NCI-H446 treated with DMSO at 0.1 percent for 48 hours (cell line): Measurements from ENCODE around the gene CMTM1.
"Not testable (repeated sequence)": the region's sequence is repeated elsewhere in the genome, so short reads cannot be mapped to it uniquely, and the experiment has no call there.

Experiments
- DNase-seq: peaks from one replicate; lab custom pipeline; 2025; lab: John Stamatoyannopoulos, UW

The CMTM1 gene

DNA sequence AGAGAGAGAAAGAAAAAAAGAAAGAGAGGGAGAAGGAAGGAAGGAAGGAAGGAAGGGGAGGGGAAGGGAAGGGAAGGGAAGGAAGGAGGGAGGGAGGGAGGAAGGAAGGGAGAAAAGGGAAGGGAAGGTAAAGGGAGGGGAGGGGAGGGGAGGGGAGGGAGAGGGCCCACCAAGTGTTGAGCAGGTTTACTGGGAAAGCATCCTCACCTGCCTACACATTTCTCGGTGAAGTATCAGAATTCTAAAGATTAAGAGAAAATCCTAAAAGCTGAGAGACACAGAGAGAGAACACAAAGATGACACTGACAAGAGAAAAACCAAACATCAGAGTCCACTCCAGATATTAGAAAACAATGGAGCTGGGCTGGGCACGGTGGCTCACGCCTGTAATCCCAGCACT is 26.0 kb downstream of the CMTM1 start:
- DNase-seq = no peak

GRCh38 chr16:66592814-66593213 is 26.6 kb downstream of the CMTM1 start:
- no peak for DNase-seq

GRCh38 chr16:66594739-66595138 is 28.5 kb downstream of the CMTM1 start:
- DNase-seq = no peak

- not testable (repeated sequence) for DNase-seq
Measured at GRCh38 chr16:66596559-66596958, 30.3 kb downstream of the CMTM1 start.

DNA sequence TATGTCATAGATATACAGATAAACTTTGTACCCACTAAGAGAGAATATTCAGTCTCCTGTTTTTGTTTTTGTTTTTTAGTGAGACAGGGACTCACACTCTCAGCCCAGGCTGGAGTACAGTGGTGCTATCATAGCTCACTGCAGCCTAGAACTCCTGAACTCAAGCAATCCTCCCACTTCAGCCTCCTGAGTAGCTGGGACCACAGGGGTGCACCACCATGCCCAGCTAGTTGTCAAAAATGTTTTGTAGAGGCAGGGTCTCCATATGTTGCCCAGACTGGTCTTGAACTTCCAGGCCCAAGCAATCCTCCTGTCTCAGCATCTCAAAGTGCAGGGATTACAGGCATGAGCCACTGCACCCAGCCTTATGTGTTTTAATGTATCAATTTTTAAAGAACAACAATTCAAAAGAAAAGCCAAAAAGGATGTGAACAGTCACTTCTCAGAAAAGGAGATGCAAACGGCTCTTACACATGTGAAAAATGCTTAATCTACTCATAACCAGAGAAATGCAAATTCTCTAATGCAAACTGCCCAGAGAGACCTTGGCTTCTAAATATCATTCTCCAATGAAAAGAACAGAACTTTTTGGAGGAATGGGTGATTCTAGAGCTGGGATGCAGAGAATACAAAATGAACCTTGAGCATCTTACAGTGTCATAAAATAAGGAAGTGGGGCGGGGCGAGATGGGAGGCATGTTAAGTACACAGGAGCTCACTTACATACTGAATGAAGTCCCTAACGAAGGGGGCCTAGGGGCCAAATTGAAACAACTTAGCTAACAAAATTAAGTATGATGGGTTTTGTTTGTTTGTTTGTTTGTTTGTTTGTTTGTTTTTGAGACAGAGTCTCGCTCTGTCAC is 31.0 kb downstream of the CMTM1 start:
- no peak for DNase-seq

DNA sequence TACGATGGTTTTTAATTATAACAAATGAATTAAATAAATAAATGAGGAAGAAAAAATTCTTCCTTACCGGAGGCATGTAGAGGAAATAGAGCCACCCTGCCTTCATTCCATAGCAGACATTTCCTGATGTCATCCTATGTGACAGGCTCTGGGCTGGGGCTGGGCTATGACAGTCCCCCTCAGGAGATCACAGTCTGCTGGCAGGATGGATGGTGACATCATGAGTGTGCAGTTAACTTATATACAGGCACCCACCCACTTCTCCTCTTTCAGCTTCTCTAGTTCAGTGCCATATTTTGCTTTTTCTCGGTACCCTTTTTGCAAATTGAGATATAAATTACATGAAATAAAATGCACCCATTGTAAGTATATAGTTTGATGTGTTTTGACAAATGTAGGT is 31.9 kb downstream of the CMTM1 start:
- DNase-seq = no peak

DNA sequence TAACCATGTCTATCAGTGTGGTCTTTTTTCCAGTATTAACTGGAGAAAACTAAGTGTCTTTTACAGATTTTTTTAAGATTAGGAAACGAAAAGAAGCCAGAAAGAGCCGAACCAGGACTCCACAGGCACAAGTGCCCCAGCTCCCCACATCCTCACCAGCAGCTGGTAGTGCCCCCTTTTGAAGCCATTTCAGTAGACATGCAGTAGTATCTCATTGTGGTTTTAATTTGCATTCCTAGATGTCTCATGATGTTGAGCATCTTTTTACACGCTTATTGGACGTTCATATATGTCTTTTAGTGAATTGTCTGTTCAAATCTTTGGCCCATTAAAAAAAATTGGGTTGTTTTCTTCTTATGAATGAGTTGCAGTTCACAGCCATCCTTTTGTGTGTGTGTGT is 33.5 kb downstream of the CMTM1 start:
- no peak for DNase-seq

- DNase-seq = no peak
Measured at GRCh38 chr16:66600477-66600876, 34.2 kb downstream of the CMTM1 start.

- DNase-seq = no peak
Measured at GRCh38 chr16:66601471-66601870, 35.2 kb downstream of the CMTM1 start.

- DNase-seq = no peak
Measured at GRCh38 chr16:66603537-66604375, 37.5 kb downstream of the CMTM1 start.

- DNase-seq = no peak
Measured at GRCh38 chr16:66604376-66605176, 38.3 kb downstream of the CMTM1 start, which contains the start of gene CMTM3. Gene CMTM3 (plus strand): TSS chr16:66604704. CDS start chr16:66604806, 102 bp downstream.

DNA sequence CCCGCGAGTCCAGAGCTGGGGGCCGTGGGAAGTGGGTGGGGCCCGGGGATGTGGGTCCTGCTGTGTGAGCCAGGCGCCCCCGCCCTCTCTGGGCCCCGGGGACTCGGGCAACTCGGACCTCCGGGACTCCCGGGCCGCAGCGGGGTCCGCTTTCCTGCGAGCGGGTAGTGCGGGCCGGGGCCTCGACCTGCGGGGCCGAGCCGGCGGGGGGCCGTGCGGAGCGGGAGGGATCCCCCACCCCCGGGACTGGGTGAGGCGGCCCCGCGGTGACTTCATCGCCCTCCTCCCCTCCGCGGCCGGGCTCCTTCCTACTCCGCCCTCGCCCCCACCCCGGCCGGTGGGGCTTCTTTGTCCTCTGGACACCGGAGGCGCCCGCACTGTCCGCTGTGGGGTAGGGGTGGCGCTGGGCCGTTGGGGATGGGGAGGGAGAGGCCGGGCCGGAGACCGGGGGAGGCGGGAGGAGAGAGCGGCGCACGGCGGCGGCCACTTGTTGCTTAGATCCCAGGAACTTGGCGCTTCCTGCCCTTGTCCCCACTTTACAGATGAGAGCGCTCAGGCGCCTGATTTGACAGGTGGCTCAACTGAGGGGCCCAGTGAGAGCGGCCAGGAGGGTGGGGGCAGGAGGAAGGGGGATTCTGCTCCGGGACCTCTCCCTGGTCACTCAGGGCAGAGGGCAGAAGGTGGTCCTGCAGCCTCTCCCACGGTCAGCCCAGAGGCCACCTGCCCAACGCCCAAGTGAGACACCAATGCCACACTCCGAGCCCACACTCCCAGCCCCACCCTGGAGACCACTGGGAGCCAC is 39.1 kb downstream of the CMTM1 start:
- no peak for DNase-seq

DNA sequence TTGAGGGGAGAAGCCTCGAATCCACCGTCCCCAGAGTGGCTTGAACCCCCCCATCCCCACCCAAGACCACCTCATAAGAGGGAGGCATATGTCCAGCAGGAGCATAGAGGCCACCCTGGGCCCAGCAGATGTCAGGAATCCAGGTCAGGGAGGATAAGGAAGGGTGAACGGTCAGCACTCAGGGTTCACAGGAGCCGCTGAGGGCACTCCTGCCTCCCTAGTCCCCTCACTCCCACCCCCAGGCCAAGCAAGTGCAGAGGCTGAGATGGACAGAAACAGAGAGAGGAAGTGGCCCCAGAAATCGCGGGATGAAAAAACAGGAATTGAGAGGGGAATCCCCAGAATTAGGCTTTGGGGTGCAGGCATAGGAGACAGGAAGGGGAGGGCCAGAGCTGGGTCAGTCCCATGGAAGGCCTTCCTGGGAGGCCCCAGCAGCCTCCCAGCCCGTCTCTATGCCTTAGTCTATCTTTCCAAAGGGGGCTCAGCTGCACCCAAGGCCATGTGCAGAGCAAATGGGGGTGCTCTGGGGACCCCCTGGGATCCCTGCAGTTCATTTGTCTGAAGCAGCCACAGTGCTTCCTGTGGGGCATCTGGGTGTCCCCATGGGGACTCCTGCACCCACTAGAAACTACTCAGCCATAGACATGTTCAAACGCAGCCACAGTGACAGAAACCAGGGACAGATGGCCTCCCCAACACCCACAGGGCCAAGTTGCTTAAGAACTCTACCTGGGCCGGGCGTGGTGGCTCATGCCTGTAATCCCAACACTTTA is 39.9 kb downstream of the CMTM1 start:
- DNase-seq = no peak

DNA sequence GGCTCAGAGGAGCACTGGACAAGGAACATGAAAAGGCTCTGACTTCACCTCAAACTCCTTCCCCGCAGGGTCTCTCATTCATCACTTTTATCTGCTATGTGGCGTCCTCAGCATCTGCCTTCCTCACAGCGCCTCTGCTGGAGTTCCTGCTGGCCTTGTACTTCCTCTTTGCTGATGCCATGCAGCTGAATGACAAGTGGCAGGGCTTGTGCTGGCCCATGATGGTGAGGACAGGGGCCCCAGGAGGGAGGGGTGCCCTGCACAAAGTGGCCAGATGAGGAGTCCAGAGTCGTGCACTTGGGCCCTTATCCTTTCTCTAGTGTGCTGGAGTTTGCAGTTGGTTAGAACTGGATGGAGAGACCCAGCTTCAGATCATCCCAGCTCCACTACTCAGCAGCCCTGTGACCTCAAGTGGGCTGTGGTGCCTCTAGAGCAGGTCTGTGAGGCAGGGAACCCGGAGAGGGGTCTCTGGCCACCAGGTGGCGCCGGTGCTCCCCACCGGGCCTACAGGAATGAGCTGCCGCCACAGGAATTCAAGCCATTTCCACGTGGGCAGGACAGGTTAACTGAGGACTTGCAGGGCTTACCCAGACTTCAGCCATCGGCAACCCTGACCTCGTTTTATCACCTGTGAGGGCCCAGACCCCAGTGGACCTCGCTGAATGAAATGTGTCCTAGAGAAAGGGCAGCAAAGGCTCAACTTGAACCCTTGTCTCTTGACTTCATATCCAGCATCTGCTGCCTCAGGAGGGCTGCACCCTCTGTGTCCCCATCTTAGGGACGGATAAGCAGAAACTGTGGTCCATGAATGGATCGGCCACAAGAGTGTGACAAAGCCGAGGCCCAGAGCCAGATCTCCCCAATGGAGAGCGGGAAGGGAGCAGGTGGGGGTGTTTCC is 42.3 kb downstream of the CMTM1 start:
- no peak for DNase-seq

DNA sequence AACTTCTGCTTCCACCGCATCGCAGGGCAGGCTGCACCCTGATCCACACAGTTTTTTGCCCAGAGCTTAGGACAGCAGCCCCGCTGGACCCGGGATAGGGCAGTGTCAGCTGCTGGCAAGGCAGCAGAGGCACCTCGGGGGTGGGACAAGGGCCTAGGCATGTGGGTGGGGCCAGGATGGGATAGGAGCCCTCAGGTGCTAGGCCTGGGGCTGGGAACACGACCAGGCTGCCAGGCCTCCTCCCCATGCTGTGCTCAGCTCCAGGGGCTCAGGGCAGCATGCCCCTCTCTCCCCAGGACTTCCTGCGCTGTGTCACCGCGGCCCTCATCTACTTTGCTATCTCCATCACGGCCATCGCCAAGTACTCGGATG is 42.9 kb downstream of the CMTM1 start:
- DNase-seq = no peak

DNA sequence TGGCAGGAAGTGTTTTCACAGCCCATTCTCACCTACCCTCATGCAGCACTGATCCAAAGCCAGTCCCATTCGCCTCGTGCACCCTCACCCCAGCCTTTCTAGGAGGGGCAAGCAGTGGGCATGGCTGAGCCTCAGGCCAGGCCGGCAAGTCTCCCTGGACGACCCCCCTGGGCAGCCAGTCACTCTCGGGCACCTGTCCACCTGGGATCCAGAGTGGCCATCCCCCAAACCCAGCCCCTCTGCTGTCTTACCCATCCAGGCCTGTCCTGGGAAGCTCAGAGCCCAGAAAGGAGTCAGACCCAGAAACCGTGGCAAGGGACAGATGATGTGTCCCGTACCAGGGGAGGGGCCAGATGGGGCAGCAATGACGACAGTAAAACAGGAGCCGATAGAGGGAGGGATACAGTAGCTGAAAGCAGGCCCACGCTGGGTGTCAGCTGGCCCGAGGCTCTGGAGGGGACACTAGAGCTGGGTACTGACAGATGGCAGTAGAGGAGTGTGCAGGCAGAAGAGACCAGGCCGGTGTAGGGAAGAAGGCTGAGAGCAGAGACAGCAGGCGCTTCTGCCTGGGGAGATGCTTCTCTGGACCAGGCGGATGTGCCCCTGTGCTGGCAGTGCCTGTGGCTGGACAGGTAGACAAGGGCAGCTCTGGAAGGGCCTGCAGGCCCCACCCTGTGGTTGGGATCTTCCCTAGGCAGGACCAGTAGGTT is 44.0 kb downstream of the CMTM1 start:
- no peak for DNase-seq

- not testable (repeated sequence) for DNase-seq
Measured at GRCh38 chr16:66611911-66612310, 45.7 kb downstream of the CMTM1 start.

- no peak for DNase-seq
Measured at GRCh38 chr16:66612422-66612821, 46.2 kb downstream of the CMTM1 start.
